HG02623 (cell line): Measurements from ENCODE around the gene RNASE7.
A peak's percentile ranks its signal among the peaks of the same experiment; 100 is the strongest.

ENCODE experiments used
- ATAC-seq: cut with Tn5 transposase; IDR thresholded peaks from one replicate; pipeline ENCODE4 v1.9.1; 2021; ENCODE audit warnings: moderate library complexity; ENCODE audit not compliant: unreplicated experiment

Gene RNASE7

DNA sequence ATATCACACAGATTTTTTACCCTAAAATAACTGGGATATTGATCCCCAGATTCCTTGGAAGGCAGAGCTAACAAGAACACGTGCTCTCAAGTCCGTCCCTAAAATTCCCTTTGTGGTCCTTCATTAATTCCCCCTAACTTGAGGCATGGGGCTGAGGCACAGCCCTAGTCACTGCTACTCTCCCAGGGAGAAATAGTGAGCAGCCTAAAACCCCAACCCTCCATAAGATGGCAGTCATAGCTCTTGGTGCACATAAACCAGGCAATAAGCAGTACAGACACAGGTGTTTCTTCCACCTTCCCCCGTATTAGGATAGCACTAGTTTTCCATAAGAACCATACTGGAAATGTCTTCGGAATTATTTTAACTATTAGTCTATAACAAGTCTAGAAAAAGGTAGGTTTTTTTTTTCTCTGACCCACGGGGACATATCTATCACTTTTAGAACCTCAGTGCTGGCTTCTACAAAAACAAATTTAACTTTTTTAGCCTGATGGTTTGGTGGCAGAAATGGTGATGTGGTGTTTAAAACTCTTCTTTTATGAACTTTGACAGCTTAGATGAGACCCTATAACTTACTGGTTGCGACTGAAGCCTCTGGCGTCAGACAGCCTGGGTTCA, 24.8 kb downstream of the RNASE7 start:
- ATAC-seq, result no peak

DNA sequence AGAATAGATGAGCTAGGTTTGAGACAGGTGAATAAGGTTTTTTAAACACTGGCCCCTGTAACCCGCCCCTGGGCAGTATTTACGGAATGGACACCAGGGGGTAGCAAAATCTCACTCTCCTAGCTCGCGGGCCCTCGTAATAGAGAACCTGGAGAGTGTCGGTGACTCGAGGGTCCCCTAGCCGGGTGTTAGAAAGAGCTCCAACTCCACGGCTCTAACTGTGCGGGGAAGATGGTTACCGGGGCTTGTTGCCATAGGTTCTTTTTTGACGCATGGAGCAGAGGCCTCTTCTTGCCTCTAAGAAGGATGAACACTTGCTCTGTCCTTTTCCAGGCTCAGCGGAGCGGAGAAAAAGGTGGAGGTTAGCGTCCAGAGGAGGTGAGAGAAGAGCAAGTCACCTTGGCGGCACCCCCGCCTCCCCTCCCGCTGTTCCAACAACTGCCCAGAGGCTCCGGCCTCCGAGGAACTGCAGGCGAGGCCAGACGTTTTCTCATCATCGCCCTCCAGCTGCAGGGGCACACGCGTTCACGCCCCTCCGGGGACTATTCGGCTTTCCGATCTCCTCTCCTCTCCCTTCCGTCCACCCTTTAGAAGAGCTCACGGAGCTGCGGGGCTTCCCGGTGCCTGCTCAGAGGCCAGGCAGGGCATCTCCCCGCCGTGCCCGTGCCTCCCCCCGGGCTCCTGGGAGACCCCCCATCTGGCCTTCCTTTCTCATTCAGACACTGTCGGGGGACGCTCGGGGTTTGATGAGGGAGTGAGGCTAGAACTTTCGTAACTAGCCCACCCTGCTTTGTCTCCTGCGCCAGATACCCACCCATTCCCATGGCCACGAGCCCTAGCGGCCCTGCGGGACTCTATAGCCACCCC, 26.6 kb downstream of the RNASE7 start:
- no peak for ATAC-seq

DNA sequence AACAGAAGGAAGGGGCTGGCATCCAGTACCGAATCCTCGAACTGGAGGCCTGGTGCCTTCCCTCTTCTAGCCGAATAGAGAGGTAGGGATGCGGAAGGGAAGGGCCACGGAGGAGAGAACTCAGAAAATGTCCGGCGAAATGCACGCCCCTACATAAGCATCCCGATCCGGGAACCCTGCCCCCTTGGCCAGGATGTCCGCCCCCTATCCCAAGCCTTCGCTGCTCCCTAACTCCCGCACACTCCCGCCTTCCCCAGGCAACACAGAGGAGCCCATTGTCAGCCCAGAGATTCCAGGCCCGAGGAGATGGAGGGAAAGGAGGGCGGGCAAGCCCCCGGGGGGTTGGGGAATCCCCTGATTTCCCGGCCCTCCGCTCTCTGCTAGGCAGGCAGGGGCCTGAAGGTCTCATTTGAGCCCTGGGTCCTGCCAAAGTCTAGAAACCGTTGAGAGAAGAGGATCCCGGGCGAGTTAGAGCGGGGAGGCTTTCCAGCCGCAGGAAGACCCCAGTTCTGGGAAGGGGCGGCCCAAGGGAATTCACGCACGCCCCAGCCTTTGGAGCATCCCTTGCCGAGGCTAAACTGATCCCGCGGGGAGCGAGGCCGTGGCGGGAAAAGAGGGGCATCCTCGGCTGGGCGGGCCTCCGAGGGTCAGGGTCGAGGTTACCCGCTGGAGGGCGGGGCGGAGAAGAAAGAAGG, 27.4 kb downstream of the RNASE7 start:
- ATAC-seq, result no peak

DNA sequence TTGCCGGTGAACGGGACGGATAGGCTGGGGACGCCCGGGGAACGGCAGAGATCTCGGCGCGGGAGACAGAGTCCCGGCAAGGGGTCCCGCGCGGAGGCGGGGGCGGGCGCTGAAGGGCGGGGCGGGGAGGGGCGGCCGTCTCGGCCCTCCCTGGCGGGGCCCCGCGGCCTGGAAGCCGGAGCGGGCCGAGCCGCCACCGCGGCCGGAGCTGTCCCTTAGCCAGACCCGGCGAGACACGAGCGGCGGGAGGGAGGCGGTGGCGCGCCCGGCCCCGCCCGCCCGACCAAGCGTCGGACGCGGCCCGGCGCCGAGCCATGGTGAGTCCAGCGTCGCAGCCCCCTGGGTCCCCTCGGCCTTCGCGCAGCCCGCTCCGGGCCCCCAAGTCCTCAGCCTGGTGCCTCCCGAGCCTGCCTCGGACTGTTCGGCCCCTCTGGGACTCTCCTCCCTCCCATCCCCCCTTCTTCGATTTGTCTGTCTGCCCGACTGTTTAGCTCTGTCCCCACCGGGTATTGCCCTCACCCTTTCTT, 28.0 kb downstream of the RNASE7 start, which contains the start of gene ARHGEF40:
Gene ARHGEF40 (plus strand): TSS at position 222 of the 527 bp plus-strand sequence. CDS start 93 bp downstream, at position 315.
- no peak for ATAC-seq

DNA sequence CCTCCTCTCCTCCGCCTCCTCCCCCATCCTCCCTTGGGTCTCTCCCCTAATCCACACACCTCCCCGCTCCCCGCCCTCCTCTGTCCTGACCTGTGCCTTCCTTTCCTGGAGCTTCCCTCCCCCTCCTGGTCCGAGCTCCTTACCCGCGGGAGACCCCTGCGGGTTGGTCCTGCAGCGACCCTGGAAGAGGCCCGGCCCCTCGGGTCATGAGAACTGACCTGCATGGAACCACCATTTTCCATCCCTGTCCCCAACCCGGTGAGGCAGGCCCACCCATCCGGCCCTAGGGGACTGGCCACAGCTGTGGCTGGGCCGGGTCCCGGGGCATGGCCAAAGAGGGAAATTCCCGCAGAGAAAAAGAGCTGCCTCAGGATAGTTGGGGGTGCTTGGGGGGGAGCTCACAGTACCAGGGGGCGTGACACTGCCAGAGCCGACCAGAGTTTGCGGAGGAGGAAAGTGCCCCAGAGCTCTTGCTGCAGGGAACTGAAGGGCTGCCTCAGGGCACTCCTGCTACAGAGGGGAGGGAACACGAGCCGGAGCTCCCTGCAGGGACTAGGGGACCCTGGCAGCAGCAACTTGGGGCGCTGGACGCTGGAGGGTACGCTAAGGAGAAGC, 28.6 kb downstream of the RNASE7 start:
- ATAC-seq, result peak; percentile 9

DNA sequence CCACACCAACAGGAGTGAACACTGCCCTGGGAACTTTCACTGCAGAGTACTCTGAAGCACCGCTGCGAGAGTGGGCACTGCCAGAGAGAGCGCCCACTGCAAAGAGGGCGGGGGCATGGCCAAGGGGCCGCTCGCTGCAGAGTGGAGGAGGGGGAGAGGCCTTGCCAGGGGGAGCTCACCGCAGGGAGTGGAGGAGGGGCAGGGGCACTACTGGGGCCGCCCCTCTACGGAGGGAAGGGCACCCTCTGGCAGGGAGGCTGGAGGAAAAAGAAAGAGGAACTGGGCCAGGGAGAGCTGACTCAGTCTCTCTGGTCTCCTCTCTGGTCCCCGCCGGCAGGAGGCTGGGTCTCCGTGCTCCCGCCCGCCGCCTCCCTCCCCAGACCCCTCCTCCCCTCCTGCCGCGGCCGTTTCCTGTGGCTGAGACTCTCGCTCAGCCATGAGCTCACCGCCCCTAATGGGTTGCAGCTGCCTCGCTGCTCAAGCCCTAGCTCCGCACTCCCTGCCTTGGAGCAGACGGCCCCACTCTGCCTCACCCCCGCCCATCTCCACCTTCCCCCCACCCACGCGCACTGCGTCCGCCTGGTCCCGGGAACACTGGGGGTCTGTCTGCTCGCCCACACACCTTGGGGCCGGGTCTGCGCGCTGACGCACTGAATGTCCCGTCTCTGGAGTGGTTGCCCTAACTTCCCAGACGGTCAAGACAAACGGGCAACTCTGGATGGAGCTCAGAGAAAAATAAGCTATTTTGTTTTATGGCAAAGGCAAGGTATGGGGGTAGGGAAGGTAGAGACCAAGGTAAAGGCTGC, 29.3 kb downstream of the RNASE7 start:
- peak; percentile 69 for ATAC-seq

DNA sequence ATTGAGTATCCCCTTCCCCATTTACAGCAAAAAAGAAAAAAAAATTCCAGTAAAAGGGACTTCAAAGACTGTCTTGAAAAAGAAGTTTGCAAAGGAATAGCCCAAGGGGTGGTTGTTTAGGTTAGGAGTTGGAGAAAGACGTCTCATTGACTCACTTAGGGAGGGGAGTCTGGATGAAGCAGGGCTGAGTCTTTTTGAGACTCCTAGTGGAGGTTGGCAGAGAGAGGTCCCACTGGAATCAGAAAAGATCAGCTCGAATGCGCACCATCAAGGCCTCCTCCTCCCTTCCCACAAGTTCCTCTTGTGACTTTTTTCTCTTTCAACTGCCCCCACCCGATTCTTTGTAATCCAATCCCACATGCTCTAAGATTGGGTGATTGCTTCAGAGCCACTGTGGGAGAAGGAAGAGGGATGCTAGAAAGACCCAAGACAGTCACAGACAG, 29.9 kb downstream of the RNASE7 start:
- ATAC-seq, result no peak

DNA sequence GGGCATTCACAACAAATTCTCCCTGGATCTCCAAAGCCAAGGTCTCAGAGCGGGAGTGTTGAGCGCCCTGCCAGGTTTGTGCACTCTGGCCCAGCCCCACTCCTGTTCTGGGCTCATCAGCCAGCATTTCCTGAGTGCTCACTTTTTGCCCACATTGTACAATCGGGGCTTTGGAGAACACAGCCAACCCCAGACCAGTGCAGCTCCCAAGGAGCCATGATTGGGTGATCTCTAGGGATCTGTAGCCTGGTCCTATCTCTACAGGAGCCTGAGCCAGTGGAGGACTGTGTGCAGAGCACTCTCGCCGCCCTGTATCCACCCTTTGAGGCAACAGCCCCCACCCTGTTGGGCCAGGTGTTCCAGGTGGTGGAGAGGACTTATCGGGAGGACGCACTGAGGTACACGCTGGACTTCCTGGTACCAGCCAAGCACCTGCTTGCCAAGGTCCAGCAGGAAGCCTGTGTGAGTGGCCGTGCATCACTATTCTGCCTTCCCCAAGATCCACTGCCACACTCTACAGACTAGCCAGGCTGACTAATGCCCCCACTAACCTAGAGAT, 30.7 kb downstream of the RNASE7 start:
- ATAC-seq, result no peak

DNA sequence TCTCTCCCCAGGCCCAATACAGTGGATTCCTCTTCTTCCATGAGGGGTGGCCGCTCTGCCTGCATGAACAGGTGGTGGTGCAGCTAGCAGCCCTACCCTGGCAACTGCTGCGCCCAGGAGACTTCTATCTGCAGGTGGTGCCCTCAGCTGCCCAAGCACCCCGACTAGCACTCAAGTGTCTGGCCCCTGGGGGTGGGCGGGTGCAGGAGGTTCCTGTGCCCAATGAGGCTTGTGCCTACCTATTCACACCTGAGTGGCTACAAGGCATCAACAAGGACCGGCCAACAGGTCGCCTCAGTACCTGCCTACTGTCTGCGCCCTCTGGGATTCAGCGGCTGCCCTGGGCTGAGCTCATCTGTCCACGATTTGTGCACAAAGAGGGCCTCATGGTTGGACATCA, 31.8 kb downstream of the RNASE7 start:
- no peak for ATAC-seq

DNA sequence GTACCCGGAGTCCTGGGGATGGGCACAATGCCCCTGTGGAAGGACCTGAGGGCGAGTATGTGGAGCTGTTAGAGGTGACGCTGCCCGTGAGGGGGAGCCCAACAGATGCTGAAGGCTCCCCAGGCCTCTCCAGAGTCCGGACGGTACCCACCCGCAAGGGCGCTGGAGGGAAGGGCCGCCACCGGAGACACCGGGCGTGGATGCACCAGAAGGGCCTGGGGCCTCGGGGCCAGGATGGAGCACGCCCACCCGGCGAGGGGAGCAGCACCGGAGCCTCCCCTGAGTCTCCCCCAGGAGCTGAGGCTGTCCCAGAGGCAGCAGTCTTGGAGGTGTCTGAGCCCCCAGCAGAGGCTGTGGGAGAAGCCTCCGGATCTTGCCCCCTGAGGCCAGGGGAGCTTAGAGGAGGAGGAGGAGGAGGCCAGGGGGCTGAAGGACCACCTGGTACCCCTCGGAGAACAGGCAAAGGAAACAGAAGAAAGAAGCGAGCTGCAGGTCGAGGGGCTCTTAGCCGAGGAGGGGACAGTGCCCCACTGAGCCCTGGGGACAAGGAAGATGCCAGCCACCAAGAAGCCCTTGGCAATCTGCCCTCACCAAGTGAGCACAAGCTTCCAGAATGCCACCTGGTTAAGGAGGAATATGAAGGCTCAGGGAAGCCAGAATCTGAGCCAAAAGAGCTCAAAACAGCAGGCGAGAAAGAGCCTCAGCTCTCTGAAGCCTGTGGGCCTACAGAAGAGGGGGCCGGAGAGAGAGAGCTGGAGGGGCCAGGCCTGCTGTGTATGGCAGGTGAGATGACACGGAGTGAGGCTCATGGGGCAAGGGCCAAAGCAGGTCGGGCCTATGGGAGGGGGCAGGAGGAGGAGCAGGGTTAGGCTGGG, 32.5 kb downstream of the RNASE7 start:
- ATAC-seq, result no peak

DNA sequence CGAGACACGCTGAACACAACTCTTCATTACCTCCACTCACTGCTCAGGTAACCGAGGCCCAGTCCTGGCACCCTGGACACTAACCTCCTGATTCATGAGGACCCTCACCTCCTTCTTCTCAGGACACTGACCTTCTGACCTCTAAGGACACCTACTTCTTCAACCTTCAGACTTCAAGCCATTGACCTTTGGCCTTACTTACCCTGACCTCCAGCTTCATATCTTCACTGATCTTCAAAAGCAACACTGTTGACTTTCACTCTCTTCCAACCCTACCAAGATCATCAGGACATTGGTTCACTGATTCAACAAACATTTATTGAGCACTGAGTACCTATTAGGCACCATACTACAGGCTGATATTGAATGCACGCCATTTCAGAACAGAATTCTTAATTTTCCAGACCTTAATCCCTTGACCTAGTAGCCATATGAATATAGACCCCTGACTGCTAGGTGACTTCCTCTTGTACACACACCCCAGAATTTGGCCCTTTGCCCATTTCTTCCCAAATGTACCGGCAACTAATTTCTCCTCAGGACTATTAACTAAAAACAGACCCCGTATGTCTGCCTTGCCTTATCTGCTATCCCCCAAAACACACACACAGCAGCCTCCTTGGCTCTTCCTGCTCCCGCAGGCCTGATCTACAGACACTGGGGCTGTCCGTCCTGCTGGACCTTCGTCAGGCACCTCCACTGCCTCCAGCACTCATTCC, 33.7 kb downstream of the RNASE7 start:
- ATAC-seq, result no peak

DNA sequence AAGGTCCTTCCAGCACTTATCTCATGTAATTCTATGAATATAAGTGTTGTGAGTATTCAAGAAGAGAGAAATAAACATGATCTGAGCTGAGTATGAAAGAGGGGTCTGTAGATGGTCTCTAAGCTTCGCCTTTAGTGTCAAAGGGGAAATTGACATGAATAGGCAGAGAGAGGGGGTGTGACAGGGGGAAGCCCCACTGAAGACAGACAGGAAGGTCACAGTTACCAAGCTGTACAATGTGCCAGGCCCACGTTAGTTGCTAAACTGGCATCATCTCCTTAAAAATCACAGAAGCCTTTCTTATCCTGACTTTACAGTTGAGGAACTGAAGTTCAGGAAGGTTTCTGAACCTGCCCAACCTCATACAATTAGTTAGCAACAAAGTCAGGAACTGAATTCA, 35.5 kb downstream of the RNASE7 start:
- ATAC-seq, result no peak

DNA sequence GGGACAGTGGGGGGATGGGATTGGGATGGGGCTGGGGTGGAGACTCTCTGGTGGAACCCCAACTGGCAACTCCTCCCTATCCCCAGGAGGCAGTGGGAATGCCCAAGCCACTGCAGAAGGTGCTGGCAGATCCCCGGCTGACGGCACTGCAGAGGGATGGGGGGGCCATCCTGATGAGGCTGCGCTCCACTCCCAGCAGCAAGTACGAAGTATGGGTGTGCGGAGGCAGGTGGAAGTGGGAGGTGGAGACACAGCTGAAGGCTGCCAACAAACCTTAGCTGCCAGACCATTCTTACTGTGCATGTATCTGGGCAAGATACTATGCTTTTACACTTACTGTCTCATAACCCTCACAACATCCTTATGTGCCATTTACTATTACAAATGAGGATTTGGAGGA, 36.1 kb downstream of the RNASE7 start:
- ATAC-seq, result no peak

DNA sequence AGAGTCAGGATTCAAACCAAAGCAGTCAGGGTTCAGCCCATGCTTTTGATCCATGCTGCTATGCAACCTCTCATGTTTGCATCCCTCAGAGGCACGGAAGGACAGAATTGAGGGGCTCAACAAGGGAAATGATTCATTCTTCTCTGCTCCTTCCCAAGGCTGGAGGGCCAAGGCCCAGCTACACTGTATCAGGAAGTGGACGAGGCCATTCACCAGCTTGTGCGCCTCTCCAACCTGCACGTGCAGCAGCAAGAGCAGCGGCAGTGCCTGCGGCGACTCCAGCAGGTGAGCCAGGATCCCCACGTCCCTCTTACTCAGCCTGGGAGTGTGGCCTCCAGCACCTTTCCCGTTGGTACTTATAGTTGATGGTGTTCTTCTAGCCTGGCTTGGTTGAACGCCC, 36.6 kb downstream of the RNASE7 start:
- ATAC-seq, result no peak

DNA sequence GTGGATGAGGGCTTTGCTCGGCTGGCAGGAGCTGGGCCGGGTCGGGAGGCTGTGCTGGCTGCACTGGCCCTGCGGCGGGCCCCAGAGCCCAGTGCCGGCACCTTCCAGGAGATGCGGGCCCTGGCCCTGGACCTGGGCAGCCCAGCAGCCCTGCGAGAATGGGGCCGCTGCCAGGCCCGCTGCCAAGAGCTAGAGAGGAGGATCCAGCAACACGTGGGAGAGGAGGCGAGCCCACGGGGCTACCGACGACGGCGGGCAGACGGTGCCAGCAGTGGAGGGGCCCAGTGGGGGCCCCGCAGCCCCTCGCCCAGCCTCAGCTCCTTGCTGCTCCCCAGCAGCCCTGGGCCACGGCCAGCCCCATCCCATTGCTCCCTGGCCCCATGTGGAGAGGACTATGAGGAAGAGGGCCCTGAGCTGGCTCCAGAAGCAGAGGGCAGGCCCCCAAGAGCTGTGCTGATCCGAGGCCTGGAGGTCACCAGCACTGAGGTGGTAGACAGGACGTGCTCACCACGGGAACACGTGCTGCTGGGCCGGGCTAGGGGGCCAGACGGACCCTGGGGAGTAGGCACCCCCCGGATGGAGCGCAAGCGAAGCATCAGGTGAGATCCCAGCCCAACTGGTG, 39.5 kb downstream of the RNASE7 start:
- ATAC-seq, result no peak

DNA sequence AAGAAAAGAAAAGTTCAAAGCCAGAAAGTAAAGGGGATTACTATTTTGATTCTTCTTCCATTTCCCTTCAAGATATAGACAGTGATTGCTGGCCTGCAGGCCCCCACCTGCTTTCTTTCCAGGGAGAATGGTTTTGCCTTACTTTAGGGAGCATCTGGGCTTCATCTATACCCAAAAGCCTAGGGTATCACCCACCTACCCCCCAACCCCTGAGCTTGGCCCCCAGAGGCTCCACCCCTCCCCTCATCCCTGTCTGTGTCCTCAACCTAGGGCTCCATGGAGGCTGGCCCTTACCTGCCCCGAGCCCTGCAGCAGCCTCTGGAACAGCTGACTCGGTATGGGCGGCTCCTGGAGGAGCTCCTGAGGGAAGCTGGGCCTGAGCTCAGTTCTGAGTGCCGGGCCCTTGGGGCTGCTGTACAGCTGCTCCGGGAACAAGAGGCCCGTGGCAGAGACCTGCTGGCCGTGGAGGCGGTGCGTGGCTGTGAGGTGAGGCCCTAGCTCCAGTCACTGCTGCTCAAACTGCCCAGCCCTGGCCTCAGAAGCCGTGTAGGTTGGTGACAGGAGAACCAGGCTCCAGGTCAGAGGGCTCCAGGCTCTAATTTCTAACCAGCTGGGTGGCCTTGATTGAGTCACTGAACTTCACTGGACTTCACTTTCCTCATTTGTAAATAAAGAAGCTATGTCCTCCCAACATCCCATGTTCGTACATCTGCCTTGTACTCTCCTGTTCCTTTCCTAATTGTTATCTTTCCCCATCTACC, 41.6 kb downstream of the RNASE7 start:
- no peak for ATAC-seq

DNA sequence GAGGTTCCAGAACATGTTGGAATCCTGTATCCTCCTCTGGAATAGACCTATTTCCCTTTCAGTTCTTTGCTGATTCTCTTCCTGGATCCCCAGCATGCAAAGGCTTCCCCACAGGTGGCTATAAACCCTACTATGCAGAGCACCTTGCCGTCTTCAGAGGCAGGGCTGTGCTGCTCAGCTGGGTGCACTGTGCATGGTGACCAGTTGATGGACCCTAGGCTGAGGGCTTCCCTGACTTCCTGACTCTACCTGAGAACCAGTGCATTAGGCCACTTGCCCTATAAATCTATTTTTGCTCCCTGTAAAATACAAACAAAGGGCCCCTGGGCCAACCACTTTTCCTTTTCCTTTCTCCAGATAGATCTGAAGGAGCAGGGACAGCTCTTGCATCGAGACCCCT, 42.2 kb downstream of the RNASE7 start:
- no peak for ATAC-seq
